ENCODE data around the gene VWA5B2. TPM values are rescaled to one million over a fixed set of nuclear protein-coding genes. Genes with fewer than 3 reads are reported as not detected.

The VWA5B2 gene
- total and polyA plus RNA-seq, 9 of the 15 experiments (the other 6 are each of a cell fraction or from before 2014, with no cell fraction given), result 0.04 TPM; not detected in 8

DNA sequence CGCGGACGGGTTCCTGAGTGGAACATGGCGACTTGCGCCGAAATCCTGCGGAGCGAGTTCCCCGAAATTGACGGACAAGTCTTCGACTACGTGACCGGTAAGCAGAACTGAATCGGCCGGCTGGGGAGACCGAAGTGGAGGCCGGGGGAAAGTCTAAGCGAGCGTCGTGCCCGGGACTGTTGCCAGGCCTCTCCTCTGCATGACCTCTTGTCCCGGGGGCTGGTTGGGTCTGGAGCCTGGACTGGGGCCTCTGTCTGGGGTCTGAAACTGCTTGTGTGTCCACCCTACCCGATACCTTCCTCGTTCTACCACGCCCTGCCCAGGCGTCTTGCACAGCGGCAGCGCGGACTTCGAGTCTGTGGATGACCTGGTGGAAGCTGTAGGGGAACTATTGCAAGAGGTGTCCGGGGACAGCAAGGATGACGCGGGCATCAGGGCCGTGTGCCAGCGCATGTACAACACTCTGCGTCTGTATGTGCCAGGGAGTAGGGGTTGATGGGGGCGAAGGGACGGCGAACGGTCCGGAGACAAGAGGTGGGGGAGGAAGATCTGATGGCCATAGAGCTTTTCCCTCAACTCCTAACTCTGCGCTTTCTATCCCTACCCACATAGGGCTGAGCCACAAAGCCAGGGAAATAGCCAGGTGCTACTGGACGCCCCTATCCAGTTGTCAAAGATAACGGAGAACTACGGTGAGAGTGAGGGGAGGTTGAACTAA, 43.0 kb upstream of the VWA5B2 start, which contains the start of gene ABCF3:
Gene ABCF3 (plus strand): TSS at position 16 of the 718 bp plus-strand sequence. CDS start 9 bp downstream, at position 25.
- Histone ChIP-seq H2AFZ (ENCODE audit: low read depth, low read length) (peak within 1 kb of the TSS; percentile 96), H3K4me2 (ENCODE audit: insufficient read depth, low read length) (peak within 1 kb of the TSS; percentile 100), H3K9me1 (ENCODE audit: control insufficient read depth, insufficient read depth, low read length) (peaks cover 4% of the 10 kb centered on the region), H3K9me3 (replicated peaks; ENCODE audit: control insufficient read depth, insufficient read depth, low read depth, low read length) (no peaks in the 10 kb centered on the region), H3K4me1 (replicated peaks in 1 of 2; ENCODE audit: control insufficient read depth in 2 of 2, insufficient read depth in 2 of 2, low read length in 2 of 2) (peaks cover 17 to 32% of the 10 kb centered on the region in 2 experiments), H3K27ac (ENCODE audit: extremely low read depth, low read depth, low read length) (peak within 1 kb of the TSS; percentile 93), H3K27me3 (ENCODE audit: control insufficient read depth in 2 of 2, insufficient read depth in 2 of 2, low read length in 2 of 2) (no peaks in the 10 kb centered on the region), H3K79me2 (ENCODE audit: control insufficient read depth, insufficient read depth, low read length) (peaks cover 31% of the 10 kb centered on the region), H3K4me3 (peak within 1 kb of the TSS; percentile 92), H4K20me1 (replicated peaks; ENCODE audit: control insufficient read depth, insufficient read depth, low read length) (0 out of 2 replicates have a peak, but pooled peaks cover 3% of the 10 kb centered on the region), H3K9ac (ENCODE audit: insufficient read depth in 1 of 2, low read depth in 2 of 2, low read length in 2 of 2) (peak within 1 kb of the TSS; percentile 89 to 94), H3K36me3 (ENCODE audit: control insufficient read depth, insufficient read depth, low read length) (peaks cover 83% of the 10 kb centered on the region)
- TSS peak; percentile 50 for BruUV-seq (replicated peaks)
- intact Hi-C loops (cut with micrococcal nuclease) (no loop called here), in situ Hi-C loops (cut with MboI) (no loop called here)
- ChIA-PET CTCF (ENCODE audit: low intra/inter-chr PET ratio) (interaction anchor here (0.5 kb wide), 1 partner anchor 291 kb away, joined by 3 read pairs; no protein-coding TSS in a partner anchor), POLR2A (interaction anchor here (0.6 to 3.5 kb wide), 17 partner anchors 8 to 291 kb away, joined by 3 to 20 read pairs (median 4); no protein-coding TSS in a partner anchor)
- 0% methylated on average over 36 of the region's 45 CpGs for WGBS (ENCODE audit: insufficient coverage, low coverage, missing lambda C conversion rate)
- ATAC-seq, result peak; percentile 28
- no peak for DNase-seq (ENCODE audit: extremely low read depth in 1 of 4, low spot score in 3 of 4)
- no peak for FAIRE-seq
- TF ChIP-seq KDM5B (IDR thresholded peaks at IDR 0.05; ENCODE audit: insufficient replicate concordance, low read depth, low read length), result peak; percentile 65
- TF ChIP-seq MXI1 (IDR thresholded peaks at IDR 0.05; ENCODE audit: low read depth, low read length), result 0 out of 2 replicates have a peak, but pooled peaks have one; percentile 25
- TF ChIP-seq FOXK1 (CRISPR knock-in tag; IDR thresholded peaks at IDR 0.05; ENCODE audit: borderline replicate concordance), result 0 out of 2 replicates have a peak, but pooled peaks have one; percentile 47
- TF ChIP-seq CUX1 (CRISPR knock-in tag; IDR thresholded peaks at IDR 0.05), result no peak
- TF ChIP-seq CEBPG (CRISPR knock-in tag; IDR thresholded peaks at IDR 0.05), result peak; percentile 70; the same call in 1 of the 2 replicates
- no peak for TF ChIP-seq CEBPG (tag; conservative IDR thresholded peaks at IDR 0.05 in 1 of 2, IDR thresholded peaks at IDR 0.05 in 1 of 2)
- no peak for TF ChIP-seq GTF2E2 (tag; IDR thresholded peaks at IDR 0.05)
- no peak for TF ChIP-seq RHOXF2B (CRISPR knock-in tag; conservative IDR thresholded peaks at IDR 0.05)
- TF ChIP-seq, protein P1, sequence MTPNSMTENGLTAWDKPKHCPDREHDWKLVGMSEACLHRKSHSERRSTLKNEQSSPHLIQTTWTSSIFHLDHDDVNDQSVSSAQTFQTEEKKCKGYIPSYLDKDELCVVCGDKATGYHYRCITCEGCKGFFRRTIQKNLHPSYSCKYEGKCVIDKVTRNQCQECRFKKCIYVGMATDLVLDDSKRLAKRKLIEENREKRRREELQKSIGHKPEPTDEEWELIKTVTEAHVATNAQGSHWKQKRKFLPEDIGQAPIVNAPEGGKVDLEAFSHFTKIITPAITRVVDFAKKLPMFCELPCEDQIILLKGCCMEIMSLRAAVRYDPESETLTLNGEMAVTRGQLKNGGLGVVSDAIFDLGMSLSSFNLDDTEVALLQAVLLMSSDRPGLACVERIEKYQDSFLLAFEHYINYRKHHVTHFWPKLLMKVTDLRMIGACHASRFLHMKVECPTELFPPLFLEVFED (CRISPR knock-in tag; conservative IDR thresholded peaks at IDR 0.05), result no peak
- TF ChIP-seq RBFOX2 (IDR thresholded peaks at IDR 0.05; ENCODE audit: low read depth, low read length), result peak; percentile 66

All from K562 (cell line).